Heart left ventricle (tissue), 13 donors: ENCODE measurements around the gene PGM1.

Source experiments
- CTCF ChIP-seq, 12 donors: fragments of 200-600 bp; sonication (generic) in 4 of 12; IDR thresholded peaks; one replicate each; pipeline versions ENCODE4 v1.5.0 to v1.8.0; 2018 to 2022; ENCODE audit warnings: antibody characterized with exemption in 12 of 12, mild to moderate bottlenecking in 5 of 12
- POLR2A ChIP-seq, 2 donors: fragments of 450-650 bp; IDR thresholded peaks; one replicate each; pipeline ENCODE4 v1.6.1; 2017; ENCODE audit warnings: antibody characterized with exemption in 2 of 2, mild to moderate bottlenecking in 2 of 2, moderate library complexity in 2 of 2
- donor health status: ischemic (EF 13 %, LVEDD 7.1; RV severe dilation, severe dysfunction).
- donor health status: DM: no; HTN: yes; CAD: no.
- donor health status: DM: no; HTN: no; CAD: no.
- donor health status: ischemic (EF 25% LVEDD 6.9; RV normal size, moderate dysfunction).
- donor health status: ischemic (EF 25% LVEDD 5.7; RV mildly dilated, moderate dysfunction).
- donor health status: ischemic (EF 35%, LVEDD 5.7; RV mildly dilated, moderate dysfunction).
- donor health status: nonischemic (EF 11% LVEDD 7.7; RV severe dilation, severe dysfunction).
- donor health status: DM: yes; HTN: yes; CAD: no.
- donor health status: PGD.
- donor health status: ischemic (EF 29% LVEDD 5.4; RV normal size, mild dysfunction).
- donor health status: nonischemic (EF 23%, LVEDD 6.1; RV moderate dilation, normal function).

- TF ChIP-seq CTCF (IDR thresholded peaks at IDR 0.05): no peak
- no peak for TF ChIP-seq POLR2A (IDR thresholded peaks at IDR 0.05)
Observed at GRCh38 chr1:63679076-63679475, 85.9 kb downstream of the PGM1 start.
